K562 (cell line): ENCODE data around the gene MEX3A. TPM values are rescaled to one million over a fixed set of nuclear protein-coding genes. Genes with fewer than 3 reads are reported as not detected.

ENCODE experiments used
- GTF3C2 ChIP-seq: IDR thresholded peaks from 3 replicates; pipeline ENCODE4 v1.6.1; 2011; ENCODE audit warnings: borderline replicate concordance, mild to moderate bottlenecking, moderate library complexity; ENCODE audit not compliant: insufficient read length; ENCODE audit errors: extremely low read depth
- KDM5B ChIP-seq: fragments of 200-600 bp; sonication (generic); IDR thresholded peaks from 2 replicates; pipeline ENCODE4 v1.6.1; 2012; ENCODE audit warnings: low read depth, mild to moderate bottlenecking, moderate library complexity, low read length, control low read depth, inconsistent platforms; ENCODE audit not compliant: insufficient replicate concordance
- LARP7 ChIP-seq: fragments of 450-650 bp; IDR thresholded peaks from 2 replicates; pipeline ENCODE4 v1.6.1; 2016
- PKNOX1 ChIP-seq: fragments of 450-650 bp; IDR thresholded peaks from 2 replicates; pipeline ENCODE4 v1.6.1; 2016
- POLR2AphosphoS5 ChIP-seq: IDR thresholded peaks from 2 replicates; pipeline ENCODE4 v1.6.1; 2011; ENCODE audit warnings: mild to moderate bottlenecking, low read depth, low read length, moderate library complexity; ENCODE audit not compliant: control insufficient read depth, insufficient read depth
- RAD51 ChIP-seq: fragments of 450-650 bp; IDR thresholded peaks from 2 replicates; pipeline ENCODE4 v1.7.1; 2016; ENCODE audit warnings: low read depth, mild to moderate bottlenecking, borderline replicate concordance
- RNF219 ChIP-seq: fragments of 250-450 bp; sonication (Bioruptor Pico); IDR thresholded peaks from 2 replicates; pipeline ENCODE4 v1.5.0; 2022; ENCODE audit warnings: mild to moderate bottlenecking
- ZFP1 ChIP-seq: fragments of 450-650 bp; formaldehyde crosslinking; IDR thresholded peaks from 2 replicates; pipeline ENCODE4 v1.4.0; 2020; ENCODE audit warnings: mild to moderate bottlenecking, mixed read lengths
- ZNF165 ChIP-seq: fragments of 250-450 bp; sonication (Bioruptor Pico); IDR thresholded peaks from 2 replicates; pipeline ENCODE4 v1.4.0; 2020; ENCODE audit warnings: borderline replicate concordance
- ZNF311 ChIP-seq: fragments of 250-450 bp; sonication (Bioruptor Pico); IDR thresholded peaks from 2 replicates; pipeline ENCODE4 v1.4.0; 2020; ENCODE audit warnings: mild to moderate bottlenecking, moderate library complexity
- polyA plus RNA-seq, 8 experiments: library from polyadenylated mRNA; depleted of rRNA in 4 of 8; stranded (reverse) in 5 of 8; unstranded in 3 of 8; fragments of >200 nt; fragmentation: Nextera tagmentation in 2 of 8; fragmentation: Illumina TruSeq in 1 of 8; extraction: Ambion mirVana in 2 of 8; extraction: Trizol in 1 of 8; gene quantifications; 2 replicates each; pipeline versions ENCODE4 v1.2.1 to v1.2.3, GENCODE V29; 2011 to 2014; ENCODE audit warnings: inconsistent platforms in 1 of 8, missing spikeins in 1 of 8
- total RNA-seq, 7 experiments: library from RNA; depleted of rRNA in 6 of 7; stranded (reverse); fragments of >200 nt in 6 of 7; fragmentation: Illumina TruSeq in 2 of 7; extraction: Trizol in 2 of 7; gene quantifications; 2 replicates each; pipeline versions ENCODE4 v1.2.1 to v1.2.3, GENCODE V29; 2011 to 2021; ENCODE audit warnings: low replicate concordance in 1 of 7
- TF ChIP-seq, protein P1 (sequence below), 2 experiments: fragments of 450-650 bp in 1 of 2; sonication (generic) in 1 of 2; formaldehyde crosslinking in 1 of 2; IDR thresholded peaks; 2 replicates each; pipeline versions ENCODE4 v1.7.1 to v1.9.0; 2016 to 2022; ENCODE audit warnings: inconsistent platforms in 1 of 2, mild to moderate bottlenecking in 1 of 2, missing genetic modification reagents in 1 of 2

MEX3A gene
- total and polyA plus RNA-seq, 9 of the 15 experiments (the other 6 are each of a cell fraction or from before 2014, with no cell fraction given) = 0.36 to 13.7 (median 5.2) TPM

DNA sequence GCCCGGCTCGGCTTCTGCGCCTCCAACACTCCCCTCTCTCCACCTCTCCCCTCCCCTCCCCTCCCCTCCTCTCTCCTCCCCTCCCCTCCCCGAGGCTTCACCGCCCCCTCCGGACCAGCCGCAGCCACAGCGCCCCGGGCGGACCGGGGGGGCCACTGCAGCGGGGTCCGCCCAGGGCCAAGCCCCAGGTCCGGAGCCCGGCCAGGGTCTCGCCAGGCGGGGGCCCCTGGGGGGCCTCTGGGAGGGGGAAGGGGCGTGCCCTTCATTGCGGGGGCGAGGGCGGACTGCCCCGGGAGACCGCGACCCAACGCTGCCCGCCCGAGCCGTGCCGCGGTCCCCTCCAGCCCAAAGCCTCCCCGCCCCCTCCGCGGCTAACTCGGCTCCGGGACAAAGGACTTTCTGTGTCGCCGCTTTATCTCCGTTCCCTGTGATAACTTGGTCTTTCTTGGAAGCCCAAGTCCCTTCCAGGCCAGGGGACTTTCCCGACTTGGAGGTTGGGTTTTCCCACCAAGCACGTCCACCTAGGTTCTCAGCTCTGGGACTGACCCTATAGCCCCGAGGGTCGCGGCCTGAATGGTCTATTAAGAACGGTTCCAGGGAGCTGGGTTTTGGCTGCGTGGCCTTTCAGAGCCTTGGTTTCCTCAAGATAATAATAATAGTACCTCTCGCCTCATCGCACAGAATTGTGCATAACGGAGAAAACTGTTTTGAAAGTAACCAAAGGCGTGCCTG lies 28.3 kb downstream of the MEX3A start, which contains the start of gene UBQLN4 (continued):
- TF ChIP-seq RNF219 (CRISPR knock-in tag) = no peak
- no peak for TF ChIP-seq LARP7
- peak; percentile 47 for TF ChIP-seq KDM5B
- TF ChIP-seq ZNF311 (CRISPR knock-in tag) = no peak
- TF ChIP-seq GTF3C2 = no peak
- TF ChIP-seq PKNOX1 = no peak
- TF ChIP-seq ZFP1 (CRISPR knock-in tag) = no peak
- TF ChIP-seq, protein P1, sequence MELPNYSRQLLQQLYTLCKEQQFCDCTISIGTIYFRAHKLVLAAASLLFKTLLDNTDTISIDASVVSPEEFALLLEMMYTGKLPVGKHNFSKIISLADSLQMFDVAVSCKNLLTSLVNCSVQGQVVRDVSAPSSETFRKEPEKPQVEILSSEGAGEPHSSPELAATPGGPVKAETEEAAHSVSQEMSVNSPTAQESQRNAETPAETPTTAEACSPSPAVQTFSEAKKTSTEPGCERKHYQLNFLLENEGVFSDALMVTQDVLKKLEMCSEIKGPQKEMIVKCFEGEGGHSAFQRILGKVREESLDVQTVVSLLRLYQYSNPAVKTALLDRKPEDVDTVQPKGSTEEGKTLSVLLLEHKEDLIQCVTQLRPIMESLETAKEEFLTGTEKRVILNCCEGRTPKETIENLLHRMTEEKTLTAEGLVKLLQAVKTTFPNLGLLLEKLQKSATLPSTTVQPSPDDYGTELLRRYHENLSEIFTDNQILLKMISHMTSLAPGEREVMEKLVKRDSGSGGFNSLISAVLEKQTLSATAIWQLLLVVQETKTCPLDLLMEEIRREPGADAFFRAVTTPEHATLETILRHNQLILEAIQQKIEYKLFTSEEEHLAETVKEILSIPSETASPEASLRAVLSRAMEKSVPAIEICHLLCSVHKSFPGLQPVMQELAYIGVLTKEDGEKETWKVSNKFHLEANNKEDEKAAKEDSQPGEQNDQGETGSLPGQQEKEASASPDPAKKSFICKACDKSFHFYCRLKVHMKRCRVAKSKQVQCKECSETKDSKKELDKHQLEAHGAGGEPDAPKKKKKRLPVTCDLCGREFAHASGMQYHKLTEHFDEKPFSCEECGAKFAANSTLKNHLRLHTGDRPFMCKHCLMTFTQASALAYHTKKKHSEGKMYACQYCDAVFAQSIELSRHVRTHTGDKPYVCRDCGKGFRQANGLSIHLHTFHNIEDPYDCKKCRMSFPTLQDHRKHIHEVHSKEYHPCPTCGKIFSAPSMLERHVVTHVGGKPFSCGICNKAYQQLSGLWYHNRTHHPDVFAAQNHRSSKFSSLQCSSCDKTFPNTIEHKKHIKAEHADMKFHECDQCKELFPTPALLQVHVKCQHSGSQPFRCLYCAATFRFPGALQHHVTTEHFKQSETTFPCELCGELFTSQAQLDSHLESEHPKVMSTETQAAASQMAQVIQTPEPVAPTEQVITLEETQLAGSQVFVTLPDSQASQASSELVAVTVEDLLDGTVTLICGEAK (IDR thresholded peaks at IDR 0.05) = no peak
- TF ChIP-seq, protein P1 (CRISPR knock-in tag; IDR thresholded peaks at IDR 0.05) = no peak
- TF ChIP-seq ZNF165 (CRISPR knock-in tag) = no peak
- TF ChIP-seq POLR2AphosphoS5 = peak; percentile 35
- no peak for TF ChIP-seq RAD51
